Ishikawa (cell line): Measurements from ENCODE around the gene KMT2E.

Experiments used
- CEBPB ChIP-seq: IDR thresholded peaks from 2 replicates; pipeline ENCODE4 v1.6.1; 2012
- CREB1 ChIP-seq: IDR thresholded peaks from 2 replicates; pipeline ENCODE4 v1.6.1; 2012; ENCODE audit warnings: low read depth
- EGR1 ChIP-seq: IDR thresholded peaks from 2 replicates; pipeline ENCODE4 v1.6.1; 2012
- EP300 ChIP-seq: IDR thresholded peaks from 2 replicates; pipeline ENCODE4 v1.6.1; 2012; ENCODE audit warnings: borderline replicate concordance
- FOXM1 ChIP-seq: IDR thresholded peaks from 2 replicates; pipeline ENCODE4 v1.6.1; 2012; ENCODE audit warnings: low read depth, borderline replicate concordance
- NFIC ChIP-seq: IDR thresholded peaks from 2 replicates; pipeline ENCODE4 v1.6.1; 2012
- RAD21 ChIP-seq: IDR thresholded peaks from 2 replicates; pipeline ENCODE4 v1.6.1; 2012; ENCODE audit warnings: low read depth
- TAF1 ChIP-seq: IDR thresholded peaks from 2 replicates; pipeline ENCODE4 v1.6.1; 2012; ENCODE audit warnings: low read depth, mild to moderate bottlenecking
- TCF12 ChIP-seq: IDR thresholded peaks from 2 replicates; pipeline ENCODE4 v1.6.1; 2012; ENCODE audit warnings: low read depth
- TEAD4 ChIP-seq: IDR thresholded peaks from 2 replicates; pipeline ENCODE4 v1.6.1; 2012
- YY1 ChIP-seq: IDR thresholded peaks from 2 replicates; pipeline ENCODE4 v1.6.1; 2012; ENCODE audit warnings: low read depth
- ZBTB7A ChIP-seq: IDR thresholded peaks from 2 replicates; pipeline ENCODE4 v1.6.1; 2012; ENCODE audit warnings: low read depth
- TF ChIP-seq, protein P1 (sequence below): IDR thresholded peaks from 2 replicates; pipeline ENCODE4 v1.6.1; 2012
- TF ChIP-seq, protein P2 (sequence below): IDR thresholded peaks from 2 replicates; pipeline ENCODE4 v1.6.1; 2012; ENCODE audit warnings: low read depth, mild to moderate bottlenecking
- TF ChIP-seq, protein P3 (sequence below): IDR thresholded peaks from 2 replicates; pipeline ENCODE4 v1.6.1; 2012

KMT2E gene

DNA sequence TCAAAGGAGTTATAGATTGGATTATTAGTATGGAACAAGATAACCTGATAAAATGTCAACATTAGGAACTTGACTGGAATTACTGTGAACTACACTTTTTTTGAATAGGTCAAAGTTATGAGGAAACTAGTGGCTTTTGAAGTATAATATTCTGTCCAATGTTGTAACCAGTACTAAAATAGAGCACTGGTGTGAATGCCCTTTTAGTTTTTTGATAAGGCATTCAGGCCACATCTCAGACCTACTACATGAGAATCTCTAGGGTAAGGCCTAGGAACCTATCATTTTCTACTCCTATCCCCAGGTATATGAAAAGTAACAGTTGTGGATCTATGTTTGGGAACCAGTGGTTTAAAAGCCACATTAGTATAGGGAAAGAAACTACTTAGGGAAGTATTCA is 16.4 kb downstream of the KMT2E start:
- TF ChIP-seq EP300: no peak

DNA sequence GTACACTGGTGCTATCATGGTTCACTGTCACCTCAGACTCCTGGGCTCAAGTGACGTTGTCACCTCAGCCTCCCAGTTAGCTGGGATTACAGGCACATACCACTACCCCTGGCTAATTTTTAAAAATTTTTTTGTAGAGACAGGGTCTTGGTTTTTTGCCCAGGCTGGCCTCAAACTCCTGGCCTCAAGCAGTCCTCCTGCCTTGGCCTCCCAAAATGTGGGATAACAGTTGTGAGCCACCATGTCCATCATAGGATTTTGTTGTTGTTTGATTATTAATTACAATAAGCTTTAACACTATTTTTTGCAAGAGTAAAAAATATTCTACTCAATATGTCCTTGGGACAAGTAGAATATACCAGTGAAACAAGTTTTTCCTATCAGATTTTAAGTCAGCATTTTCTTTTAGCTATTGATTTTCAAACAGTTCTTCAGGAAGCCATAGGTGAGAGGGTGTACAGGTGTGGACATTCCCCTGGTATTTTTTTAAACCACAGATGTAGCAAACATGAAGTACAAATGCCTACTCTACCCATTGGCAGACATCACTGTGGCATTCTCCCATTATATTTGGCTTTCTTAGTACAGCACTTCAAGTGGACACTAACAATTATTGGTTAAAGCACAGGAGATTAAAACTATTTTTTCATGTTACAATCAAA is 18.7 kb downstream of the KMT2E start:
- no peak for TF ChIP-seq TEAD4
- no peak for TF ChIP-seq CREB1
- no peak for TF ChIP-seq ZBTB7A
- no peak for TF ChIP-seq TAF1
- TF ChIP-seq, protein P1, sequence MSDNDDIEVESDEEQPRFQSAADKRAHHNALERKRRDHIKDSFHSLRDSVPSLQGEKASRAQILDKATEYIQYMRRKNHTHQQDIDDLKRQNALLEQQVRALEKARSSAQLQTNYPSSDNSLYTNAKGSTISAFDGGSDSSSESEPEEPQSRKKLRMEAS: no peak
- TF ChIP-seq EGR1: no peak
- TF ChIP-seq FOXM1: no peak
- TF ChIP-seq, protein P2, sequence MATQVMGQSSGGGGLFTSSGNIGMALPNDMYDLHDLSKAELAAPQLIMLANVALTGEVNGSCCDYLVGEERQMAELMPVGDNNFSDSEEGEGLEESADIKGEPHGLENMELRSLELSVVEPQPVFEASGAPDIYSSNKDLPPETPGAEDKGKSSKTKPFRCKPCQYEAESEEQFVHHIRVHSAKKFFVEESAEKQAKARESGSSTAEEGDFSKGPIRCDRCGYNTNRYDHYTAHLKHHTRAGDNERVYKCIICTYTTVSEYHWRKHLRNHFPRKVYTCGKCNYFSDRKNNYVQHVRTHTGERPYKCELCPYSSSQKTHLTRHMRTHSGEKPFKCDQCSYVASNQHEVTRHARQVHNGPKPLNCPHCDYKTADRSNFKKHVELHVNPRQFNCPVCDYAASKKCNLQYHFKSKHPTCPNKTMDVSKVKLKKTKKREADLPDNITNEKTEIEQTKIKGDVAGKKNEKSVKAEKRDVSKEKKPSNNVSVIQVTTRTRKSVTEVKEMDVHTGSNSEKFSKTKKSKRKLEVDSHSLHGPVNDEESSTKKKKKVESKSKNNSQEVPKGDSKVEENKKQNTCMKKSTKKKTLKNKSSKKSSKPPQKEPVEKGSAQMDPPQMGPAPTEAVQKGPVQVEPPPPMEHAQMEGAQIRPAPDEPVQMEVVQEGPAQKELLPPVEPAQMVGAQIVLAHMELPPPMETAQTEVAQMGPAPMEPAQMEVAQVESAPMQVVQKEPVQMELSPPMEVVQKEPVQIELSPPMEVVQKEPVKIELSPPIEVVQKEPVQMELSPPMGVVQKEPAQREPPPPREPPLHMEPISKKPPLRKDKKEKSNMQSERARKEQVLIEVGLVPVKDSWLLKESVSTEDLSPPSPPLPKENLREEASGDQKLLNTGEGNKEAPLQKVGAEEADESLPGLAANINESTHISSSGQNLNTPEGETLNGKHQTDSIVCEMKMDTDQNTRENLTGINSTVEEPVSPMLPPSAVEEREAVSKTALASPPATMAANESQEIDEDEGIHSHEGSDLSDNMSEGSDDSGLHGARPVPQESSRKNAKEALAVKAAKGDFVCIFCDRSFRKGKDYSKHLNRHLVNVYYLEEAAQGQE: no peak
- no peak for TF ChIP-seq RAD21
- no peak for TF ChIP-seq TCF12

DNA sequence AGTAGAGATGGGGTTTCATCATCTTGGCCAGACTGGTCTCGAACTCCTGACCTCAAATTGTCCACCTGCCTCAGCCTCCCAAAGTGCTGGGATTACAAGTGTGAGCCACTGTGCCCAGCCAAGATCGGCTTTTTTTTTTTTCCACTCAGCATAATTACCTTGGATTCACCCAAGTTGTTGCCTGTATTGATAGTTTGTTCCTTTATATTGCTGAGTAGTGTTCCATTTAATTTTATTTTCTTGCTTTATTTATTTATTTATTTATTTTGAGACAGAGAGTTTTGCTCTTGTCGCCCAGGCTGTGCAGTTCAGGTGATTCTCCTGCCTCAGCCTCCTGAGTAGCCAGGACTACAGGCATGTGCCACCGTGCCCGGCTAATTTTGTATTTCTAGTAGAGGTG is 21.3 kb downstream of the KMT2E start:
- TF ChIP-seq RAD21 (no peak), TCF12 (no peak), ZBTB7A (no peak), NFIC (no peak), CEBPB (no peak), EGR1 (no peak), CREB1 (no peak), TEAD4 (no peak)

DNA sequence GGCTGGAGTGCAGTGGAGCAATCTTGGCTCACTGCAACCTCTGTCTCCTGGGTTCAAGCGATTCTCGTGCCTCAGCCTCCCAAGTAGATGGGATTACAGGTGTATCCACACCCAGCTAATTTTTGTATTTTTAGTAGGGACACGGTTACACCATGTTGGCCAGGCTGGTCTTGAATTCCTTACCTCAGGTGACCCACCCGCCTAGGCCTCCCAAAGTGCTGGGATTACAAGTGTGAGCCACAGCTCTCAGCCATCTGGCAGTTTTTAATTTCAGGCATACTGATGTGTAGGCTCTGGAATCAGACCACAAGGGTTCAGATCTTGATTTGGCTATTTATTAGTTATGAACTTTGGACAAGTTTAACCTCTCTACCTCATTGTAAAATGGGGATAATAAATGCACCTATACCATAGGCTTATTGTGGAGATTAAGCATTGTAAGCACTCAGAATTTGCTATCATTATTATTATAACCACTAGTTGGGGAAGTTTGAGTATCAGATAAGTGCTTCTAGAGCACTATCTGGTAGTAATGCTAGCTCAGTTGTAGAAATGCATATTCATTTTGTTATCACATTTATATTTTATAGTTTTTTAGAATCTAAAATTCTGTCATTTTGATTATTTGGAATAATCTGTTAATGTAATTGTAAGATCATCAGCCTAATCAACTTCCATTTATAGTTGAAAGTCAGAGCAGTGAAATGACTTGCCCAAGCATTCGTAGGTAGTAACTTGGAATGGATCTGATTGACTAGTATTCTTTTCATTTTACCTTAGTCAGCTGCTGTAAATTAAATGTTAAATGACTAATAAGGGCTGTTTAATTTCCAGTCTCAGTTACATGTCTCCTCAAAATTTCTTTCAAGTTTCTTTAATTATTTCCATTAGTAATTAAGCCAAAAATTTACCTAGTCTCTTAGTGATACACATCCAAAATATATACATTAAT is 22.5 kb downstream of the KMT2E start:
- TF ChIP-seq, protein P1: no peak
- TF ChIP-seq TAF1: no peak
- TF ChIP-seq FOXM1: no peak
- no peak for TF ChIP-seq EGR1
- TF ChIP-seq RAD21: no peak
- no peak for TF ChIP-seq YY1

DNA sequence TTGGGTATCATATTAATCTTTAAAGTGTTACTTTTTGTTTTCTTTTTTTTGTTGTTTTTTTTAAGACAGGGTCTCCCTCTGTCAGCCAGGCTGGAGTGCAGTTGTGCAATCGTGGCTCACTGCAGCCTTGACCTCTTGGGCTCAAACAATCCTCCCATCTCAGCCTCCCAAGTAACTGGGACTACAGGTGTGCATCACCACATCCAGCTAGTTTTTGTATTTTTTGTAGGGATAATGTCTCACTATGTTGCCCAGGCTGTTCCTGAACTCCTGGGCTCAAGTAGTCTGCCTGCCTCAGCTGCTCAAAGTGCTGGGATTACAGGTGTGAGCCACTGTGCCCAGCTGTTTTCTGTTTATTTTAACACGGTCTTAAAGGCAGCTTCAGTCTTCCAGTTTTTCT is 23.3 kb downstream of the KMT2E start:
- TF ChIP-seq CEBPB (0 out of 2 replicates have a peak, but pooled peaks have one; percentile 37), RAD21 (no peak), CREB1 (no peak), TEAD4 (no peak)

DNA sequence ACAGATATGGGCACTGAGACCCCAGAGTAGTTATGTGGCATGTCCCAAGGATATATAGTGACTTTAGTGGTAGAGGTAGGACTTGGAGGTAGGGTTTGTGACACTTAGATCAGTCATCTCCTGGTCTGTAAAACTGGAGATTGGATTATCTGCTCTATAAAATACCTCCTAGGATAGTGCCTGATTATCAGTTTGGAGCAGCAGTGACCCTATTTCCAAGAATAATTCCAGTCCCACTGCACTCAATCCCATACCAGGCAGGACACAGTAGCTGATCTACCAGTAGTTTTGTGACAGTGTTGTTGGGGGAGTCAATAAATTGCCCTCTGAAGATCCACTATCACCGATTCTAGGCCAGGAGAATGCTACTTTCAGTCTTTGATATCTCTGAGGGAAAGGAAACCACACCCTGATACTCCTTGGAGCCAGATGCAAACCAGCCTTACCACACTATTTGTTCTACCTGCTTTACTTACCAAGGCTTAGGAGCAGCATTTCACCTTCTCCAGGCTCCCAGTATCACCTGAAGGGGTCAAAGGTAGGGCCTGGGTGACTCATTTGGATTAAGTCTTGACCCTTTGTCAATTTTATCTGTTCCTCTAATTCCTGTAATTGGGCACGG is 30.6 kb downstream of the KMT2E start:
- no peak for TF ChIP-seq CREB1
- no peak for TF ChIP-seq EP300
- TF ChIP-seq CEBPB: no peak
- TF ChIP-seq NFIC: no peak
- TF ChIP-seq FOXM1: no peak
- TF ChIP-seq YY1: no peak
- TF ChIP-seq TAF1: no peak
- TF ChIP-seq TCF12: no peak
- no peak for TF ChIP-seq RAD21
- no peak for TF ChIP-seq ZBTB7A

DNA sequence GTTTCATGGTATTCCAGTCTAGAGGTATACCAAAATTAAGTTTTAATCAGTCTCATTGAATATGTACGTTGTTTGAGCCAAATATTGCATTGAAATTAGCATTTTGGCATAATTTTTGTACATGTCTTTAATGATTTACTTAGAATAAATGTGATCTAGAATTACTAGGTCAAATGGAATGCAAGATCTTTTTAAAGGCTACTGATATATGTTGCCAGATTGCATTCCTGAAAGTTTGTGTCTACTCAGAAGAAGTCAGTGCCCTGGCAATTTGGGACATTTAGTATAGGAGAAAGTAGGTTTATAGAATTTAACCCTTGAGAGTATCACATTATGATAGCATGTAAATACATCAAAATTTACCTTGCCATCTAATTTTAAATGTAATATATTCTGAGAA is 32.4 kb downstream of the KMT2E start:
- TF ChIP-seq YY1 (no peak), TEAD4 (peak; percentile 57; the same call in 1 of the 2 replicates), NFIC (no peak), EGR1 (no peak)

DNA sequence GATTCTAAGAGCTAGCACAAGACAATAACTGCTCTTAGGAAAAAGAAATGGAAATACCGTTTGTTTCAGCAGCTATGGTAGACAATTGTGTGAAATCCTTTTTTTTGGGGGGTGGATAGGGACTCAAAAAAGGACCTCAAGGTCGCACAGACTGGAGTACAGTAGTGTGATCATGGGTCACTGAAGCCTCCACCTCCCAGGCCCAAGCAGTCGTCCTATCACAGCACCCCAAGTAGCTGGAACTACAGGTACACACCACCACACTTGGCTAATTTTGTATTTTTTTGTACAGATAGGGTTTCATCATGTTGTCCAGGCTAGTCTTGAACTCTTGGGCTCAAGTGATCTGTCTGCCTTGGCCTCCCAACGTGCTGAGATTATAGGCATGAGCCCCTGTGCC is 33.9 kb downstream of the KMT2E start:
- TF ChIP-seq CEBPB: no peak
- TF ChIP-seq, protein P3, sequence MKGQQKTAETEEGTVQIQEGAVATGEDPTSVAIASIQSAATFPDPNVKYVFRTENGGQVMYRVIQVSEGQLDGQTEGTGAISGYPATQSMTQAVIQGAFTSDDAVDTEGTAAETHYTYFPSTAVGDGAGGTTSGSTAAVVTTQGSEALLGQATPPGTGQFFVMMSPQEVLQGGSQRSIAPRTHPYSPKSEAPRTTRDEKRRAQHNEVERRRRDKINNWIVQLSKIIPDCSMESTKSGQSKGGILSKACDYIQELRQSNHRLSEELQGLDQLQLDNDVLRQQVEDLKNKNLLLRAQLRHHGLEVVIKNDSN: no peak
